Measurements from ENCODE around the gene GPR39.

GRCh38 chr2:132538331-132538855 lies 121.8 kb downstream of the GPR39 start:
- no peak for TF ChIP-seq POLR2A (IDR thresholded peaks at IDR 0.05)
- TF ChIP-seq, protein P1, sequence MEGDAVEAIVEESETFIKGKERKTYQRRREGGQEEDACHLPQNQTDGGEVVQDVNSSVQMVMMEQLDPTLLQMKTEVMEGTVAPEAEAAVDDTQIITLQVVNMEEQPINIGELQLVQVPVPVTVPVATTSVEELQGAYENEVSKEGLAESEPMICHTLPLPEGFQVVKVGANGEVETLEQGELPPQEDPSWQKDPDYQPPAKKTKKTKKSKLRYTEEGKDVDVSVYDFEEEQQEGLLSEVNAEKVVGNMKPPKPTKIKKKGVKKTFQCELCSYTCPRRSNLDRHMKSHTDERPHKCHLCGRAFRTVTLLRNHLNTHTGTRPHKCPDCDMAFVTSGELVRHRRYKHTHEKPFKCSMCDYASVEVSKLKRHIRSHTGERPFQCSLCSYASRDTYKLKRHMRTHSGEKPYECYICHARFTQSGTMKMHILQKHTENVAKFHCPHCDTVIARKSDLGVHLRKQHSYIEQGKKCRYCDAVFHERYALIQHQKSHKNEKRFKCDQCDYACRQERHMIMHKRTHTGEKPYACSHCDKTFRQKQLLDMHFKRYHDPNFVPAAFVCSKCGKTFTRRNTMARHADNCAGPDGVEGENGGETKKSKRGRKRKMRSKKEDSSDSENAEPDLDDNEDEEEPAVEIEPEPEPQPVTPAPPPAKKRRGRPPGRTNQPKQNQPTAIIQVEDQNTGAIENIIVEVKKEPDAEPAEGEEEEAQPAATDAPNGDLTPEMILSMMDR (IDR thresholded peaks at IDR 0.05) = no peak

Measured in esophagus squamous epithelium (tissue), 4 donors.